LNCaP clone FGC (cell line): ENCODE measurements around the gene PPFIBP2.

Experiments
- DNase-seq: peaks from one replicate; pipeline ENCODE4 v3.0.0-alpha.2; 2011; ENCODE audit warnings: low read depth
- H3K4me3 ChIP-seq: 2 replicates; pipeline ENCODE4 v1.5.1; 2011; ENCODE audit warnings: mild to moderate bottlenecking, low read depth, low read length, control low read depth
- TF ChIP-seq, protein P1 (sequence below): IDR thresholded peaks from 2 replicates; pipeline ENCODE4 v1.5.1; 2012; ENCODE audit warnings: mild to moderate bottlenecking; ENCODE audit not compliant: control insufficient read depth, insufficient read depth; ENCODE audit errors: extremely low read depth

PPFIBP2 gene

DNA sequence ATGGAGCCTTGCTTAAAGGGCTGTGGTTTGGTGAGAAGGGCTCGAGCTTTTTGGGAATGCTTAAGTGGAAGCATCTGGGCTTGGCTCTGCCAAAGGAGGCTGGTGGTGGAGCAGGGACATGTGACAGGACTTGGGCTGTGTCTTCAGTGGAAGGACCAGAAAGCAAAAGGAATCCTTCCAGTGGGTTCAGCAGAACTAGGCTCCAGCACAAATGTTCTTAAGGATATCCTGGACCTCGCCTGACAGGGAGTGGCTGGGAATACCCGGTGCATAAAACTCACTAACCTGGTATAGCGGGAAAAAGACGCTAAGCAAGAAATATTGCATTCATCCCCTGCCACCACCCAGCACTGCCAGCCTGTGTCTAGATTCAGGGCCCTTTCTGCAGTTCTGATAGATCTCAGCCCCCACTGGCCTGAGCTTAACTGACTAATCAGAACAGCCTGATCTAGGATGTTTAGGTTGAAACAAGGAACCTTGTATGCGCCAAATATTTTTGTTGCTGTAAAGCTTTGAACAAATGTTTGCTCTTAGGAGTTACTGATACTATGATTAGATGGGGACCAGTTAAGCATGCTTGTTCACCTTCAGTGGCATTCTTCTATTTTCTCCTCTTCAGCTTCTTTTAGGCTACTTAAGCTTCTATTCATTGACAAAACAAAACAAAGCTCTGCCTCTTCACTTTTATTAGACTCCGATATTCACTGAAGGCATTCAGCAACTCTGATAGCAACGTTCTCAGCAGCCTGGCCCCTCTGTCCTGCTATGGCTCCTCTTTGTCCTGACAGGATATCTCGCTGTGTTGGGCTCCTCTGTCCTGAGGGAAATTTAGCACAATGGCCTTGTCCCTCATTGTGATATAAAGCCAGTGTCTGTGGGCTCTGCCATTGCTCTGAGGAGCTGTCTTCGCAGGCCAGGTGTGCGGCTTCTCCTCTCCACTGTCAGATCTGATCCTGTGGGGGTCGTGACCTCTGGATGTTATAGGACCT lies 25.0 kb downstream of the PPFIBP2 start:
- peak; percentile 98 for DNase-seq
- TF ChIP-seq, protein P1, sequence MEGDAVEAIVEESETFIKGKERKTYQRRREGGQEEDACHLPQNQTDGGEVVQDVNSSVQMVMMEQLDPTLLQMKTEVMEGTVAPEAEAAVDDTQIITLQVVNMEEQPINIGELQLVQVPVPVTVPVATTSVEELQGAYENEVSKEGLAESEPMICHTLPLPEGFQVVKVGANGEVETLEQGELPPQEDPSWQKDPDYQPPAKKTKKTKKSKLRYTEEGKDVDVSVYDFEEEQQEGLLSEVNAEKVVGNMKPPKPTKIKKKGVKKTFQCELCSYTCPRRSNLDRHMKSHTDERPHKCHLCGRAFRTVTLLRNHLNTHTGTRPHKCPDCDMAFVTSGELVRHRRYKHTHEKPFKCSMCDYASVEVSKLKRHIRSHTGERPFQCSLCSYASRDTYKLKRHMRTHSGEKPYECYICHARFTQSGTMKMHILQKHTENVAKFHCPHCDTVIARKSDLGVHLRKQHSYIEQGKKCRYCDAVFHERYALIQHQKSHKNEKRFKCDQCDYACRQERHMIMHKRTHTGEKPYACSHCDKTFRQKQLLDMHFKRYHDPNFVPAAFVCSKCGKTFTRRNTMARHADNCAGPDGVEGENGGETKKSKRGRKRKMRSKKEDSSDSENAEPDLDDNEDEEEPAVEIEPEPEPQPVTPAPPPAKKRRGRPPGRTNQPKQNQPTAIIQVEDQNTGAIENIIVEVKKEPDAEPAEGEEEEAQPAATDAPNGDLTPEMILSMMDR: no peak
- peak overlapping the region; percentile 42 for H3K4me3 ChIP-seq

DNA sequence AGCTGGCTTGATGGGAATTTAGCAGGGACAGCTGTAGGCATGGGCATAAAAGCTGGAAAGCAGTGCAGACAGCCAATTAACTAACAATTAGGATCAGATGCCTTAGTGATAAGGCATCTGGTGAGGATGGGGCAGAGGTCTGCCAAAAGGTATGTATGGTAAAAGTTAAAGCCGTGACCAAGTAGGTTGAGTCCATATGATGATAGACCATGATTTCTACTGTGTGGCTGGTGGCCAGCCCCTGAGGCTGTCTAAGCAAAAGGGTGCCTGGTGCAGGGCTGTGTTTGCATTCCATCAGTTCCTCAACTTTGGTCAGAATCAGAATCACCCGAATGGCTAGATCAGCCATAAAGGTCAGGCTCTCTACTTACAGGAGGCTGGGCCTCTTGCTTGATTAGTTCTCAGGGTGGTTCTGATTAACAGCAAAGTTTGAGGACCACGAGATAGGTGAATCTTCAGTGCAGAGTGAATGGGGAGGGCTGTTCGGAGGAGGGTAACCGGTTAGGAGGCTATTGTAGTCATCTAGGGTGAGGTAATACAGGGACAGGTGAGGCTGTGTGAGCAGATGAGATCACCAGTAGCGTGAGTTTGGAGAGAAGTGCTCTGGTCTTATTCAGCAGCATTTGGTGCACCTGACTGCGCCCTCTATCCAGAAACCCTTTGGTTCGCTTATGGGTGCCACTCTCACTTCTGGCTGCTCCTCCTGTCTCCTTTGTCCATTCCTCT lies 27.2 kb downstream of the PPFIBP2 start:
- no peak overlapping the region for H3K4me3 ChIP-seq
- DNase-seq: peak; percentile 69
- TF ChIP-seq, protein P1: no peak

DNA sequence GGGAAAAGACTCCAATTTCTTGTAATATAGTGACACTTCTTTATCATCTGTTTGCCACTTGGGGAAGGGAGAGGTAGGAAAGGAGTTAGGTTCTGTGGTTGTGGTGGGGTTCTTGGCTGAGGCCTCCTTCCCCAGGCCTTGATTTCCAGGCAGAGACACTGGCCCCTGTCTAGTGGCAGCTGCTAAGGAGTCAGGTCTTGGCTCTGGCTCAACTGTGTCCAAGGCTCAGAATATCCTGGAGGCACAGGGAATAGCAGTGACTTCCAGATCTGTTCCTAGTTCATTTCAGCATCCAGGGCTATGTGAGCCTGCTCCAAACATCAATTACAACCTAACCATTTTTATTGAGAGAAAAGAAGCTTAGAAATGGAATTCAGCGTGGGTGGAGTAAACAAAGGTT lies 29.5 kb downstream of the PPFIBP2 start:
- DNase-seq: no peak
- H3K4me3 ChIP-seq: no peak overlapping the region
- TF ChIP-seq, protein P1: no peak

DNA sequence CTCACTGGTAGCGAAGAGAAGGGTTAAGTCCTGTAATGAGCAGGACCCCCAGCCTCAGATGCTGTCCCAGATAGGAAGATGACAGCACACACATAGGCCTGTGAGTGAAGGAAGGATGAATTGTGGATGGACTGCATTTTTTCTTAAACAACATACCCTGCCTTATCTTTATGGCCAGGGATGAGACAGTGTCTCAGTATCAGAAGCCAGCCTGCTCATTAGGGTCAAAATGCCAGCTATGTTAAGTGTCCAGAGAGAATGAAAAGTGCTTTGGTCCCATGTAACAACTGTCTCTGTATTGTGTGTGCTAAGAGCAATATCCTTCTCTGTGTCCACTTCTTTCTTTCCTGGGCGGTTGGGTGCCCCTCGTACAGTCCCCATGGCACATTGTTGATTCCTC lies 30.2 kb downstream of the PPFIBP2 start:
- TF ChIP-seq, protein P1: no peak
- DNase-seq: no peak
- H3K4me3 ChIP-seq: no peak overlapping the region

DNA sequence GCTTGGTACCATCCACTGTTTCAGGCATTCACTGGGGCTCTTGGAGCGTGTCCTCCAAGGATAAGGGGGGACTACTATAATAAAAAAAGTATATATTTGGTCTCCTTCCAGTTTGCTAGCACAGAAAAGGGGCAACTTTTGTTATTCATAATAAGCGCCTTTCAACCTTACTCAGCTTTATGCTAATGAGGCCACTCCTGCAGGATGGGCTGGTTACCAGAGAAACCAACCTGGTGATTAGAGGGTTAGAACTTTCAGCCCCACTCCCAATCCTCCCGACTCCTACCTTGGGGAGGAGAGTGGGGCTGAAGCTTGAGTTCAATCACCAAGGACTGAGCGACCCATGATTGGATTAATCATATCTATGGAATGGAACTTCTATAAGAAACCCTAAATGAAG lies 31.8 kb downstream of the PPFIBP2 start:
- no peak for DNase-seq
- no peak overlapping the region for H3K4me3 ChIP-seq
- TF ChIP-seq, protein P1: no peak

DNA sequence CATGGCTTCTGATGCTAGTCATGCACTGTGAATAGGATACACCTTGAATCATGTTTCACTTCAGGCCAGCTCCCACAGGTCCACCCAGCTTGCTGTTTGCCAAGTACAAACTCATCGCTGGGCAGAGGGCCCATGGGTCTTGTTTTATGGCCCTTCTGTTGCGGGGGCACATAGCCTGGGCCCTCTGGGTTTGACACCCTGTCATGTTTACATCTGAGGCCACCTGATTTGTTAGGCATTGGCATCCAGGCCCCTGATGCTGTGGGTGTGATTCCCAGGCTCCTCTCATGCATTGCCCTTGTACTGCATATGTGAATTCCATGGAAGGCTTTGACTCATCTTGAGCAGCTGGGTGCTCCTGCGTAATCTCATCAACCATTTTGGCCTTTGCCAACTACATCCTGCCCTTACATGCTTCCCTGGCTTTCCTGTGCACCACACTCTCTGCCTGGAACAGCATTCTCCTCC lies 32.6 kb downstream of the PPFIBP2 start:
- TF ChIP-seq, protein P1: no peak
- H3K4me3 ChIP-seq: no peak overlapping the region
- no peak for DNase-seq
